H1 (cell line): ENCODE measurements around the gene YIF1B. TPM values are rescaled to one million over a fixed set of nuclear protein-coding genes. Genes with fewer than 3 reads are reported as not detected.

ENCODE experiments used
- CTCF ChIA-PET: fragments of 300-600 bp; sonication (Branson Sonifier 250); formaldehyde crosslinking; loops from one replicate; lab custom pipeline; 2021; ENCODE audit not compliant: partially characterized antibody; lab: Charles Lee
- POLR2A ChIA-PET: fragments of 300-600 bp; sonication (Branson Sonifier 250); formaldehyde crosslinking; loops from one replicate; lab custom pipeline; 2021; ENCODE audit warnings: inconsistent platforms; ENCODE audit not compliant: partially characterized antibody; lab: Charles Lee
- DNase-seq, 2 experiments: peaks; one replicate each; pipeline versions ENCODE4 v3.0.0 to v3.0.0-alpha.2; 2010 to 2022; ENCODE audit warnings: low spot score in 2 of 2, low read depth in 1 of 2, mixed read lengths in 1 of 2
- FAIRE-seq: peaks from 2 replicates; lab custom pipeline; 2011; peaks lifted over from hg19 to GRCh38; lab: Jason Lieb, UNC
- H2AFZ ChIP-seq: 2 replicates; pipeline ENCODE4 v1.8.1; 2012; ENCODE audit warnings: low read length, inconsistent platforms
- H2AK5ac ChIP-seq: 2 replicates; pipeline ENCODE4 v1.6.1; 2013; ENCODE audit warnings: low read depth, low read length
- H2BK120ac ChIP-seq: replicated peaks from 2 replicates; pipeline ENCODE3; 2013; ENCODE audit warnings: low read depth, low read length, inconsistent platforms
- H2BK12ac ChIP-seq: 2 replicates; pipeline ENCODE4 v1.6.1; 2013; ENCODE audit warnings: low read depth, low read length
- H2BK15ac ChIP-seq: 2 replicates; pipeline ENCODE4 v1.6.1; 2013; ENCODE audit warnings: low read length
- H2BK20ac ChIP-seq: 2 replicates; pipeline ENCODE4 v1.6.1; 2013; ENCODE audit warnings: low read length
- H2BK5ac ChIP-seq: 2 replicates; pipeline ENCODE4 v1.6.1; 2013; ENCODE audit warnings: low read depth, low read length
- H3K14ac ChIP-seq: 2 replicates; pipeline ENCODE4 v1.6.1; 2013; ENCODE audit warnings: inconsistent platforms; ENCODE audit not compliant: insufficient read length
- H3K18ac ChIP-seq: 2 replicates; pipeline ENCODE4 v1.6.1; 2013; ENCODE audit warnings: low read length; ENCODE audit errors: extremely low read depth
- H3K23ac ChIP-seq: 2 replicates; pipeline ENCODE4 v1.6.1; 2013; ENCODE audit warnings: inconsistent platforms; ENCODE audit not compliant: insufficient read length
- H3K23me2 ChIP-seq: 2 replicates; pipeline ENCODE4 v1.6.1; 2013; ENCODE audit warnings: low read depth, low read length
- H3K27ac ChIP-seq: 2 replicates; pipeline ENCODE4 v1.6.1; 2011; ENCODE audit warnings: low read depth, low read length, inconsistent platforms
- H3K27me3 ChIP-seq, 4 experiments: replicated peaks in 1 of 4; 1 replicate in 1 of 4; 2 replicates in 3 of 4; pipeline versions ENCODE4 v1.6.1 to v1.8.1; 2011 to 2013; ENCODE audit warnings: low read length in 3 of 4, mild to moderate bottlenecking in 3 of 4, inconsistent platforms in 2 of 4, mixed read lengths in 2 of 4, moderate library complexity in 1 of 4; ENCODE audit not compliant: control insufficient read depth in 3 of 4, insufficient read depth in 3 of 4; ENCODE audit errors: extremely low read depth in 1 of 4
- H3K36me3 ChIP-seq, 4 experiments: 2 replicates each; pipeline versions ENCODE4 v1.6.1 to v1.8.1; 2011 to 2013; ENCODE audit warnings: mild to moderate bottlenecking in 4 of 4, low read length in 3 of 4, moderate library complexity in 2 of 4, control low read depth in 1 of 4, inconsistent platforms in 1 of 4; ENCODE audit not compliant: insufficient read depth in 4 of 4, control insufficient read depth in 2 of 4
- H3K4ac ChIP-seq: replicated peaks from 2 replicates; pipeline ENCODE3; 2013; ENCODE audit warnings: low read length, low read depth, mixed read lengths, inconsistent platforms; ENCODE audit not compliant: insufficient read length
- H3K4me1 ChIP-seq, 4 experiments: replicated peaks in 1 of 4; 1 replicate in 1 of 4; 2 replicates in 3 of 4; pipeline versions ENCODE4 v1.6.1 to v1.8.1; 2011 to 2013; ENCODE audit warnings: low read length in 3 of 4, inconsistent platforms in 2 of 4, mixed read lengths in 1 of 4; ENCODE audit not compliant: insufficient read depth in 4 of 4, control insufficient read depth in 3 of 4
- H3K4me2 ChIP-seq, 2 experiments: 2 replicates each; pipeline versions ENCODE4 v1.6.1 to v1.8.1; 2011 to 2013; ENCODE audit warnings: low read depth in 2 of 2, low read length in 2 of 2, control low read depth in 1 of 2, inconsistent platforms in 1 of 2, mild to moderate bottlenecking in 1 of 2; ENCODE audit not compliant: insufficient read depth in 1 of 2
- H3K4me3 ChIP-seq, 4 experiments: fragments of 200-600, 300-600 bp in 1 of 4; sonication (generic), shearing (Covaris generic), sonication (Bioruptor Twin) in 1 of 4; 2 replicates each; pipeline versions ENCODE4 v1.5.1 to v1.8.1; 2011 to 2016; ENCODE audit warnings: low read length in 4 of 4, low read depth in 3 of 4, control low read depth in 2 of 4, inconsistent platforms in 2 of 4, mild to moderate bottlenecking in 2 of 4, mixed read lengths in 1 of 4, moderate library complexity in 1 of 4; ENCODE audit not compliant: insufficient read depth in 2 of 4; ENCODE audit errors: extremely low read depth in 1 of 4
- H3K56ac ChIP-seq: replicated peaks from 2 replicates; pipeline ENCODE3; 2013; ENCODE audit warnings: low read depth, mild to moderate bottlenecking, mixed read lengths, low read length, inconsistent platforms; ENCODE audit not compliant: insufficient read length
- H3K79me1 ChIP-seq: 2 replicates; pipeline ENCODE4 v1.6.1; 2013; ENCODE audit warnings: low read depth, low read length, control low read depth
- H3K79me2 ChIP-seq, 2 experiments: 2 replicates each; pipeline versions ENCODE4 v1.6.1 to v1.8.1; 2012 to 2013; ENCODE audit warnings: low read length in 2 of 2, mild to moderate bottlenecking in 2 of 2, inconsistent platforms in 1 of 2; ENCODE audit not compliant: insufficient read depth in 2 of 2, control insufficient read depth in 1 of 2
- H3K9ac ChIP-seq, 4 experiments: replicated peaks in 1 of 4; 1 replicate in 1 of 4; 2 replicates in 3 of 4; pipeline versions ENCODE4 v1.6.1 to v1.8.1; 2011 to 2013; ENCODE audit warnings: low read depth in 3 of 4, low read length in 3 of 4, control low read depth in 2 of 4, mild to moderate bottlenecking in 2 of 4, moderate library complexity in 2 of 4, inconsistent platforms in 1 of 4; ENCODE audit errors: extremely low read depth in 1 of 4
- H3K9me3 ChIP-seq, 2 experiments: 2 replicates each; pipeline versions ENCODE4 v1.6.1 to v1.8.1; 2012 to 2013; ENCODE audit warnings: mild to moderate bottlenecking in 2 of 2, moderate library complexity in 2 of 2, control low read depth in 1 of 2, inconsistent platforms in 1 of 2, low read depth in 1 of 2, low read length in 1 of 2, mixed read lengths in 1 of 2; ENCODE audit not compliant: insufficient read depth in 2 of 2
- H4K20me1 ChIP-seq, 2 experiments: replicated peaks in 1 of 2; 2 replicates each; pipeline versions ENCODE3 to v1.8.1; 2011 to 2013; ENCODE audit warnings: inconsistent platforms in 2 of 2, low read length in 2 of 2, mild to moderate bottlenecking in 1 of 2; ENCODE audit not compliant: insufficient read depth in 2 of 2, control insufficient read depth in 1 of 2
- H4K5ac ChIP-seq: 2 replicates; pipeline ENCODE4 v1.6.1; 2013; ENCODE audit warnings: low read length, low read depth, mixed read lengths, inconsistent platforms; ENCODE audit not compliant: insufficient read length
- H4K8ac ChIP-seq: 2 replicates; pipeline ENCODE4 v1.8.0; 2013; ENCODE audit warnings: mild to moderate bottlenecking, moderate library complexity, low read length, inconsistent platforms; ENCODE audit not compliant: insufficient read depth; ENCODE audit errors: extremely low read depth
- H4K91ac ChIP-seq: replicated peaks from 2 replicates; pipeline ENCODE3; 2013; ENCODE audit warnings: low read length, mixed read lengths, inconsistent platforms; ENCODE audit not compliant: insufficient read length
- TCF12 ChIP-seq: IDR thresholded peaks from 2 replicates; pipeline ENCODE4 v1.6.1; 2011; ENCODE audit warnings: low read depth, mild to moderate bottlenecking, low read length
- WGBS, 2 experiments: shearing (Covaris generic) in 1 of 2; methylation state at CpG; one replicate each; pipeline versions ENCODE4 v1.1.6 to v1.1.7; 2013 to 2015; ENCODE audit warnings: low lambda C conversion rate in 2 of 2, mixed read lengths in 2 of 2, inconsistent platforms in 1 of 2, low coverage in 1 of 2, missing lambda C conversion rate in 1 of 2; ENCODE audit not compliant: insufficient replicate concordance in 2 of 2, insufficient coverage in 1 of 2, insufficient read length in 1 of 2; ENCODE audit errors: extremely low coverage in 1 of 2, missing lambda C conversion rate in 1 of 2; 5-methylcytosine and 5-hydroxymethylcytosine counted together
- polyA plus RNA-seq, 7 experiments: library from polyadenylated mRNA; depleted of rRNA in 3 of 7; stranded (reverse) in 5 of 7; unstranded in 2 of 7; fragments of >200 nt in 5 of 7; fragments of 200-250 nt in 2 of 7; gene quantifications; 1 replicate in 5 of 7; 2 replicates in 1 of 7; 4 replicates in 1 of 7; pipeline versions ENCODE4 v1.2.1 to v1.2.3, GENCODE V29; 2011 to 2013; ENCODE audit warnings: missing spikeins in 2 of 7, mixed read lengths in 2 of 7
- total RNA-seq: library from RNA; stranded (reverse); fragmentation: NEBNext Ultra II Directional; extraction: Animal tissue kit (Norgen Biotek cat#: 25700); gene quantifications from 2 replicates; pipeline ENCODE4 v1.2.1, GENCODE V29; 2021

YIF1B gene
- total and polyA plus RNA-seq, 2 of the 8 experiments (the other 6 are each of a cell fraction or from before 2014, with no cell fraction given), result 89.6 to 305 TPM

- Histone ChIP-seq H3K4me2 (no peak overlapping the region), H3K4ac (no peak overlapping the region), H3K36me3 (peaks cover 0 to 18% (median 9%) of the 10 kb centered on the region in 4 experiments; a peak in 5 of 8 replicates), H4K91ac (no peak overlapping the region), H3K4me1 (peaks cover 0 to 14% (median 4%) of the 10 kb centered on the region in 4 experiments; a peak in 4 of 7 replicates), H3K27ac (no peak overlapping the region), H3K18ac (no peak overlapping the region), H2AFZ (no peak overlapping the region), H3K14ac (no peak overlapping the region), H2AK5ac (no peak overlapping the region), H3K27me3 (no peaks in the 10 kb centered on the region; a peak in 1 of 7 replicates), H2BK20ac (no peak overlapping the region), H4K5ac (no peak overlapping the region), H3K79me2 (peaks cover 0 to 8% of the 10 kb centered on the region in 2 experiments; a peak in 1 of 4 replicates), H4K20me1 (peaks cover 4 to 16% of the 10 kb centered on the region in 2 experiments), H2BK120ac (no peak overlapping the region), H2BK12ac (no peak overlapping the region), H3K56ac (no peak overlapping the region), H2BK5ac (no peak overlapping the region), H3K9ac (no peak overlapping the region), H3K9me3 (no peaks in the 10 kb centered on the region), H3K23ac (no peak overlapping the region), H2BK15ac (no peak overlapping the region), H3K4me3 (no peak overlapping the region), H3K79me1 (peaks cover 8% of the 10 kb centered on the region), H3K23me2 (peaks cover 12% of the 10 kb centered on the region; the same call in 1 of the 2 replicates), H4K8ac (no peak overlapping the region)
- no peak for FAIRE-seq
- no peak for TF ChIP-seq TCF12
- POLR2A ChIA-PET, result interaction anchor here (0.9 to 1.2 kb wide), 2 partner anchors 12 to 91 kb away, joined by 3 read pairs; partner anchors contain the start of gene KCNK6
- WGBS, 2 experiments, result 86% methylated on average over 4 of the region's 4 CpGs; no CpG with 5 or more reads in 1 of the 2 experiments
- no peak for DNase-seq
- CTCF ChIA-PET, result interaction anchor here (0.7 to 1.5 kb wide), 7 partner anchors 28 to 82 kb away, joined by 3 to 4 read pairs (median 3); partner anchors contain the start of gene CATSPERG
These were observed 8.7 kb downstream of the YIF1B start for GRCh38 chr19:38307076-38307475.
